HG03457 (cell line): ENCODE data around the gene PLPP1.
A peak's percentile ranks its signal among the peaks of the same experiment; 100 is the strongest.

Experiments used
- ATAC-seq: cut with Tn5 transposase; IDR thresholded peaks from one replicate; pipeline ENCODE4 v1.9.1; 2021; ENCODE audit warnings: moderate number of reproducible peaks; ENCODE audit not compliant: unreplicated experiment

Gene PLPP1

DNA sequence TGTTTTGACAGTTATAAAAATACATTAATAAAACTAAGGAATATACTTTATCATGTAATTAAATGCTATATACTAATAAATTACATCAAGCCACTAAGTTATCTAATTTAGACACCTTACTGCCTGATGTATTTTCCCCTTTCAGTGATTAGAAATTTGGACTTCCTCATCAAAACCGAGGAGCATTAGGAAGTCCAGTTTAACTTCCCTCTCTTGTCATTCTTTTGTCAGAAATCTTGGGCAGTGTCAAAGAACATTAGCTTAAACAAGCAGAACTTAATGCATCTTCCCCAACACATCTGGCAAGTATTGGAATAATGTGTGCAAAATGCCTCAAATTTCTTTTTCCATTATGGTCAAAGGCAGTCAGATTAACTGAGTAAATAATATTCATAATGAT is 81.6 kb downstream of the PLPP1 start:
- ATAC-seq = no peak

DNA sequence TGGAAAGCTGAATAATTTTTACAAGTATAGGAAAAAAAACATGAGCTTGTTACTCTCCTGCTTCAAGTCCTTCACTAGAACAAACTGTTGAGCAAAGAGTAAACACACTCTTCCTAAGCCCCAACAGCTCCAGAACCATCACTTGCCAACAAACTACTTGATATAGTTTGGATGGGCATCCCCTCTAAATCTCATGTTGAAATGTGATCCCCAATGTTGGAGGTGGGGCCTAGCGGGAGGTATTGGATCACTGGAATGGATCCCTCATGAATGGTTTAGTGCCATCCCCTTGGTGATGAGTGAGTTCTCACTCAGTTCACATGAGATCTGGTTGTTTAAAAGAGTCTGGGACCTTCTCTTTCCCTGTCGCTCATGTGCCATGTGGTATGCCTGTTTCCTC is 82.8 kb downstream of the PLPP1 start:
- no peak for ATAC-seq

DNA sequence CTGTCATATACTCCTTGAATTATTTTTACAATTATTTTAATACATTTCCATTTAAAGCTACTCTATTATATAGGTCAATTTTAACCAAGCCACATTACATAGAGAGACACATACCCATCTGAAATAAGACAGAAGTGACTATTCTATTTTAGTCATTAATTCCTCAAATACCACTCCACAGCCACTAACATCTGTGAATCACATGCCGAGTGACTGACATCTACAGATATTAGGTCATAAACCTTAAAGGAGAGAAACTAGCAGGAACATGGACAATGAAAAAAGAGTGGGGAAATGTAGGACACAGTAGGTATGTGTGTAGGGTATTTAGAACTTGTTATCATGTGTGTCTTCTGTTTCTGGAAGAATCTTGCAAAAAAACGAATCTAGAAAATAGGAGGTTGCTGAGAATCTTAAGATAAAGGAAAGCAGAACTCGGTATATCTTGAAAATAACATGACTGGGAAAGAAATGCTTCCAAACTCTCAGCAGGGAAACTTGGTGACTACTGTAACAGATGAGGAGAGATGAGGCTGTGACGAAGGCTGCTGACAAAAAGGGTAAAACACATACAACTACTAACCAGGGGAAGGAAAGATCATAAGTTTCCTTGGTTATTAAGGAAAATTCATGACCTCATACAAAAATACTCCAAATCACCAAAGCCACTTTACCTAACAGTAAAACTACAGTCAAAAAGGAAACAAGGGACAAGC is 84.6 kb downstream of the PLPP1 start:
- ATAC-seq = no peak

DNA sequence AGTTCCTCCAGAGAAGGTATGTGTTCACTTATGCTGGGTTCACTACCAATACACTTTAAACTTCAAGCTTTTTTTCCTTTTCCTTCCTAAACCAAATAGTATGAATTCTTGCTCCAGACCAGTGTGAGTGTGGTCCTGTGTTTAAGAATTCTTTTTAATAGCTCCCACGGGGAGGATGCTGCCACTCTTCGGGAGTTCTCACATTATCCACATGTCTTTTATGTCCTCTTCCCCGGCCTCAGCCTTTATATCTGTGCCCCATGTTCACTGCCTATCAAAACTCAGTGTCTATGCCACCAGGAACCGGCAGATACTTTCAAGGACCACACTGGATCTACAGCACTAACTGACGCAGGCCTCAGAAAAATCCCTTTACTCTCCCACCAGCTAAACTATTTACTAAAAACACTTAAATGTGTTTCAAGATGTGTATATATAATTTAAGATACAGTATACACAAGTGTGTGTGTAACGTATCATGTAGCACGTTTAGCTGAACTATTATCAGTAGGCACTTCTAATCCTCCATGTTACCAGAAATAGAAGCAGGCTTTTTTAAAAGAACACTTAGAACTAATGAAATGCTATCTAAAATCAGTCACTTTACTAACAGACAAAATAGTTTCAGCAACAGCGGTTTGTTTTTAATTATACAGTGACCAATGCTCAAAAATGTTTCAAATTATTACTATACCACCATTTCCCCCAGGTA is 88.0 kb downstream of the PLPP1 start:
- no peak for ATAC-seq

DNA sequence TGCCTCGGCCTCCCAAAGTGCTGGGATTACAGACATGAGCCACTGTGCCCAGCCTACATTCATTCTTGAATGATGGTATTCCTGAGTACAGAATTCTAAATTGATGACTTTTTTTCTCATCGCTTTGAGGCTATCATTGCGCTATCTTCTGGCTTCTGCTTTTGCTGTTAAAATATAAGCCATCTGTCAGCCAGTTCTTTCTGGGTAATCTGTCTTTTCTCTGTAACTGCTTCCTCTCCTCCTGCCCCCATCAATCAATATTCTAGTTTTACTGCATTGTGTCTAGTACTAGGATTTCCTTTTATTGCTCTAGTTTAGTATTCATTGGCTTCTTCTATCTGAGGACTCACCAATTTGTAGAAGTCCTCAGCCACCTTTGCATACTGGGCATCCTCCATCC is 89.0 kb downstream of the PLPP1 start:
- no peak for ATAC-seq

DNA sequence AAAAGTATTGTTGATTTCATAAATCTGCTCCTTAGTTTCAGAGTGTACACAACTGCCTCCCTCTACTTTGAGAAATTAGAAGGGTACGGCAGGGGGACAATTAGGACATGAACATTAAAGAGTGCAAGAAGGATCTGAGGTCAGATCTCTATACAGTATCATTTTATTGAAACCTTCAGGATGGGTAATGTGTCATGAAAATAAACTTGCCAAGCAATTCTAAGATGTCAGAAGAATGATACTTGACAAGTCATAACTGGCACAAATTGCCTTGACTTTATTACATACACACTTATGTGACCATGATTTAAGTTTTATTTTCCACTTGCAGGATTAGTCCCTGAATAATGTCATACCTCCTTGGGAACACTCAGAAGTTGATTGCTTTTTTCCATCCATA is 92.8 kb downstream of the PLPP1 start:
- no peak for ATAC-seq

DNA sequence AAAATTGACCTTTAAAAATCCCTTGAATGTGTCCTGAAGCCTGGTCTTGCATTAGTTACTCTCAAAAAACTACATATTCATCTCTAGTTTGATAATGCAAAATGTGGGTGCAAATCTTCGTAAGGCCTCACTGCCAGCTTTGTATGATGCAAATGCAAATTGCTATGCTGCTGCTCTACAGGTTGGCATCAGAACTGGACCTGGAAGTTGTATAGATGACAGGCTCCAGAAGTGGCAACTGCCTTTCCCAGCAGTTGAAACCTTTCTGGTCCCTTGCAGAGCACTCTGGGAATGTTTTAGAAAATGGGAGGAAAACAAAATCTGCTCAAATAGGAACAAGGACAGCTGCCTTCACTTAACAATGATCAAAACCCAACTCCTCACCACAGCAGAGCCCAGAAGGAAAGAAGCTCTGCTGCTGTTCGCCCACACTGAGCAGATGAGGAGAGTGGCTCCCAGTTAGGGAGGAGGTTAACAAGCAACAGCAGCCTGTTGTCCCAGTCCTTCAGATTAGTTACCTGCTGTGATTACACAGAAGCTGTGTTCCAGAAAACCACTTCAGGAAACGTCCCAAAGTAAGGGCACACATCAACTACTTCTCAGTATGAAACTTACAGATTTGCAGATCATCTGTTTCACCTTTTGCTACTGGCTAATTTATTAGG is 93.5 kb downstream of the PLPP1 start:
- no peak for ATAC-seq

DNA sequence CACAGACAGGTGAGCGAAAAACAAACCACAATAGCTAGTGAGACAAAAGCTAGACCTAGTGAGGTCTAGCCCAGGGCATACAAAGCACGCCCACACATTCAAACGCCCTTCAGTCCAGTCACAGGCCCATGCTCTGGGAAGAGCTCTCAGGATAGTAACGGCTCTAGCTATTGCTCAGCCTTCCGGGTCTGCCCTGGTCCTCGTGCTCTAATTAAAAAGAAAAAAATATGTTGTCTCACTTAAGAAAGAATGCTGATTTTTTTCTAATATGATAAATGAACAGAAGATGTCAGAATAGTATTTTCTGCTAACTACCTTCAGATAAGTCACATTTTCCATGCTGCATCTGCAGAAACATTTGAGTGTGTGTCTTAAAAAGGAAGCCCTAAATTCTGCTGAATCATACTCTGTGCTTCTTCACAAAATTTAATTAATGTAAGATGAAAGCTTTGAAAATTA is 94.5 kb downstream of the PLPP1 start:
- no peak for ATAC-seq

DNA sequence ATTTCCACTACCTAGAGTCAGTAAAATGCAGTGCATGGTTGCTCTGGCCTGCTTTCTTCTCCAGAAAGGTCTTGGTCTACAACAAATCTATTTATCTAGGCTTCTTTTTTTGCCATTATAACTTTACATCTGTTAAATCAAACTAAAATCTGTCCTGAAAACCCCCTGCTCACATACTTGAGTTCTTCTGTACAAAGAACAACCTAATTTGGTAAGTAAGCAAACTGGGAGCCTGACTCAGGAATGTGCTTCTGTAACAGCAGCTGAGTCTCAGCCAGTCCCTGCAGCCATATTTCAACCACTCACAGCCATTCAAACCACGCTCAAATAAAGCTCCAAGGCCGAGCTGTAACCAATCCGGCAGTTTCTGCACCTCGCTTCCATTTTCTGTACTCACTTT is 95.8 kb downstream of the PLPP1 start:
- no peak for ATAC-seq

DNA sequence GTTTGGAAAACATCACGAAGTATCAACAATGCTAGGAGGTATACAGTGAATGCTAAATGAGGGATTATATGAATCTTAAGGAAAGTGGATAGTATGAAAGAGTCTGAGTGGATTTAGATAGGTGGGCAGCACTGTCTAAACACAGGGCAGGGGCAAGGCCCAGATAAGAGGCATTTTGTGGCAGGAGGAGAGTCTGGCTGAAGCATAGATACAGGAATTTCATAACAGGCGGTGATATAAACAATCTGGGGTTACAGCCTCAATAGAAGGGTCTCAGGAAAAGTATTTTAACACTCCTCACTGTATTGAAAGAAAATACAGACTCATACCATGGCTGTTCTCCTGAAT is 96.9 kb downstream of the PLPP1 start:
- ATAC-seq = no peak

DNA sequence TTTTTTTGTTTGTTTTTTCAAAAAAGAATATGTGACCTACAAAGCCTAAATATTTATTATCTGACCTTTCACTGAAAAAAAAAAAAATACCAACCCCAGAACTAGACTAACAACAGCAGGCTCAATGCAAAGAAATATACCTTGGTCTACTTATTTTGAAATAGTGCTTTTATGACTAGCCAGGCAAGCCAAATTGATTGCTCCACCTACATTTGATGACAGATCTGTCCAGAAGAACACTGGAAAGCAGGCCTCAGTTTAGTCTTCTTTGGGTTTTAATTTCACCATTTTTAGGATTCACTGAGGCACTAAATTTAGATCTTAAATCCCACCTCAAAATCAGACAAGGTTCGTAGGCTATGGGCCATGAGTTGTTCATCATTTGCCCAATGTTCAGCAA is 97.3 kb downstream of the PLPP1 start:
- ATAC-seq = no peak

DNA sequence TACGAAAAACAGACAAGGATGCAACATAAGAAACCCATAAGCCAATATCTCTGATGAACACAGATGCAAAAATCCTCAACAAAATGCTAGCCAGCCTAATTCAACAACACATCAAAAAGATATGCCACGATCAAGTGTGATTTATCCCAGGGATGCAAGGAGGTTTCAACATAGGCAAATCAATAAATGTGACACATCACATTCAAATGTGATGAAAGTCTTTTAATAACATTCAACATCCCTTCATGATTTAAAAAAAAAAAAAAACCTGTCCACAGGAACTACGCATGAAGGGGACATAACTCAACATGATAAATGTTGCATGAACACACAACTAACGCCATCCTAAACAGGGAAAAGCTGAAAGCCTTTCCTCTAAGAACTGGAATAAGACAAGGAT is 102.2 kb downstream of the PLPP1 start:
- ATAC-seq = no peak

DNA sequence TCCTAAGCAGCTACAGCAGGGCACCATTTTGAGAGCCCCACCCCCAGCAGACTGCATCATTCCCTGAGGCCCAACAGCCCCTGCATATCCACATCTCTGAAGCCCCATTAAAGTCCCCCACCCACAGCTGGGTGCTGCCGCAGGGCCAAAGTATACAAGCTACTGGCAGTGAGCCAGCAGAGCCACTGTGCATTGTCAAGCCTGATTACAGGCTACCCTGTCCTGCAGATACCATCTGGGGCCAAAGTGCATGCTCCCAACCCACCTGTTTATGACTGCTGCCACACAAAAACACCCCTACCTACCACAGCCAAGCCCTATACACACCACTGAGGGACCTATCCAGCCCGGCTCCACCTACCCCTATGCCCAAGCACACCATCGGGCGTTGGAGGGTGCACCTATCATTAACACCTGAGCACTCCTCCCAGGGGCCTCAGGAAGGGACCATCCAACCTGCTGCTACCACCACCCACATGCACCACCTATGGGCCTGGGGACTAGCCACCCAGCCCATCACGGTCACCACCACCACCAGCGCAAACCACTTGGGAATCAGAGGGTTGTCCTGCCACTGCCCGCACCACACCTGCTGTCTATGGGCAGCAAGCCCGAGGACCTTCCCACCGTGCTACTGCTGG is 105.0 kb downstream of the PLPP1 start:
- ATAC-seq = no peak

DNA sequence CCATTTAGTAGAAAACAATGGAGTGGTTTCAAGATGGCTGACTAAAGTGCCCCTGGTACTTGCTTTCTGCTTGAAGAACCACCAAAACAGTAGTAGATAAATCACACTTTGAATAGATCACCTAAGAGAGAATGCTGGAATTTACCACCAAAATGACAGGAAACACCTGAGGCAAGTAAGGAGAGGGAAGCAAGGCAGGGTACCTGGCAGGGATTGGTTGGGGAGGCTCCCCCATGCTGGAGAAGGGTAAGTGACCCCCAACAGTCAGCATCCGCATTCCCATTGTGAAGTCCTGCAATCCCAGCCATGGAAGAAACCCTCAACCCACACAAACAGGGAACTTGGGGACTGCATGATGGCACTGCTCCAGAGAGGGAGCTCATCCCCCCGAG is 105.5 kb downstream of the PLPP1 start:
- no peak for ATAC-seq

DNA sequence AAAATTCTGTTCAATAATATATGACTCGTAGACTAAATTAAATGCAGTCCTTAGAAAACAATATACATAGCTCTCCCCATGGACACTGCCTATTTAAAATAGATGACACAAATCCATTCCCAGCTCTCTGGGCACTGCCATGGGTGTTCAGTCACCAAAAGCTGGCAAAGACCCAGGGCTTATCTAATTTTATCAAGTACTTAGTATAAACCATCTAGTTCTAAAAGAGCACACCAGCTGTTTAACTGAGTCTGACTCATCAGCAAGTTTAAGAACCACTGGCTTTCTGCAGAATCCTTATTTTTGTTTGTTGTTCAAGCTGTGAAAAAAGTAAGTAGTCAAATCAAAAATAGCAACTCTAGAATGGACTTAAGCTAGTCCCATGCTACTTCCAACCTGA is 107.6 kb downstream of the PLPP1 start:
- ATAC-seq = no peak

DNA sequence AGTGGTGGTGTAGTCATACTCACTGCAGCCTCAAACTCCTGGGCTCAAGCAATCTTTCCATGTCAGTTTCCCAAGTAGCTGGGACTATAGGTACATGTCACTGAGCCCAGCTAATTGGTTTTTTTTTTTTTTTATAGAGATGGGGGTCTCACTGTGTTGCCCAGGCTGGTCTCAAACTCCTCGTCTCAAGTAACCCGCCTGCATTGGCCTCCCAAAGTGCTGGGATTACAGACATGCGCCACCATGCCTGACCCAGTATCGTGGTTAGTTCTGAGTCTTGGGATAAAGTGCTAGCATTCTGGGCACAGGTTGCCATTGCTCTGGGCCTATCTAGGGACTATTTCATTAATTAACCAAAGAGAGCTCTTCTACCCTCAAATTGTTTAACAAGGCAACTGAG is 108.3 kb downstream of the PLPP1 start:
- no peak for ATAC-seq

DNA sequence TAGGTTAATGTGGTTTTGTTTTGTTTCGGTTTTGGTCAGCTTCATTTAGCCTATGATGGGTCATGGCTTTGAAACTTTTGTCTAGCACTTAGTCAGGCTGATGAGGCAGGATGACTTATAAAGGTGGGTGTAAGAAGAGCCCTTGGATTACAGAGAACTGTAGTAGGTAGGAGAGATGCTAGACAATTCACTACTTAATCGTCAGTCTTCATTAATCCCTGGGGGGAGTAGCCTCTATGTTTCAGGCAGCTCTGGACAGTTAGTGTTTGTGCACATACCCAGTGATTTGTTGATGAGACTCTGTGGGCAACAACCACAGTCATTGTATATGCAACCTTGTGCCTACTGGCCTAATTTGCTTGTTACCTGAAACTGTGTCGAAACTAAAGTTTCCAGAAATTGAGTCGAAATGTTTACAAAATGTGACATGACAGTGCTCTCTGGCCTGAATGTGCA is 113.7 kb downstream of the PLPP1 start:
- ATAC-seq = peak; percentile 66

DNA sequence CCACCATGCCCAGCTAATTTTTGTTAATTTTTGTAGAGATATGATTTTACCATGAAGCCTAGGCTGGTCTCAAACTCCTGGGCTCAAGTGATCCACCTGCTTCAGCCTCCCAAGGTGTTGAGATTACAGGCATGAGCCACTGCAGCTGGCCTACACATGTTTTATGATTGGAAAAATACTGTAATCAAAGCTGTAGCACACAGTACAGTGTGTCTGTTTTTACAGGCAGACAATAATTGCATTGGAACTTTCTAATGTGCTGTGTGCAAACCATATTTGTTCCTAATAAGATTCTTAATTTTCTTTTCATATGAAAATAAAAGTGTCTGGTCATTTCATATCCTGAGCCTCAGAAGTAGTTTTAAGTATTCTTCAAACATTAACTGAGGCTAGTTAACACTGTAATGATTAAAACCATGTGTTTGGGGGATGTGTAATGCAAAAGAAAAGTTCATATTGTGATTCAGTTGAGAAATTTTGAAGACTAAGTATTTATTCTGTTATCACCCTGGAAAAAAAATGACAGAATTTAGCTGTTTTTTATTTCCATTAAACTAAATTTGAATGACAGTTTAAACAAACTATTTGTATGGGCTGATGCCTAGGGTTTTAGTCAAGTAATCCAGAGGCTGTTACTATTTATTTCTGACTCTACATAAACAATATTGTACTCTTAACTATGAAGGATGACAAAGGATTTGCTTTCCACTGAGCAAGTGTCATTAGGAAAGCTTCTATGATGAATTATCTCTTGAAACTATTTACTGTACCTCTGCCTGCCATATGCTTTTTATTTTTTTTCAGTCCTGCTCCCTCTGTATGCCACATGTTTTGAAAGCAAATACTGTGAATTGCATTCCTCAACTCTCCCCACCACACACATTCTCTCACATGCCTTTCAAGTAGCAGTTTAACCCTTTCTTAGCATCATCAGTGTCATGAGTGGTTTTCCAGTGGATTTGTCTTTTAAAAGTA is 115.5 kb downstream of the PLPP1 start:
- no peak for ATAC-seq

DNA sequence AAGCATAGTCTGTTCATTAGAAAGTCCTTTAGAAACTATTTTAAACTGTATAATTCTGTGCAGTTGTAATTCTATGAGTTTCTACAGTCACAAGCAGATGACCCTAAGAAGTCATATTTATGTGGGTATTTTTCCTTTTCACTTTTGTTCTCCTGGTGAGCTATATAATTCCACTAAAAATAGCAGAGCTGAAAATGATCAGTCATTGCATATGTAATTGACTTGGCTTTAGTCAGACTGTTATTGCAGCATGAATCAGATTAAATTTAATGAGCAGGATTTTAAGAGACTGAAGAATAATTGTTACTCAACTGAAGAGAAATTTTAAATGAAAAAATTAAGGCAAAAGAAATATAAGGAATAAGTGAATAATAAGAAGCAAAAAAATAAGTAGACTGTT is 118.5 kb downstream of the PLPP1 start:
- ATAC-seq = no peak

DNA sequence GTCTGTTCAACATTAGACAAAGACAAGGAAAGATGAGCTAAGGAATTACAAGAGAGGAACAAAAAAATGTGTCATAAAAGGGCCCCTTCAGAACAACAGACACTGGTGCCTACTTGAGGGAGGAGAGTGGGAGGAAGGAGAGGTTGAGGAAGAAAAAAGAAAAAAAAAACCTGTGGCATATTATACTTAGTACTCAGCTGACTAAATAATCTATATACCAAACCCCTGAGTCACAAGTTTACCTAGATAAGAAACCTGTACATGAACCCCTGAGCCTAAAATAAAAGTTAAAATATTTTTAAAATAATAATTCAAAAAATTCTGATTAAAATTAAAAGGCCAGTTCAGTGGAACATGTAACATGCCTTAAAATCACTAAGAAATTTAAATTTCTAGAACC is 119.7 kb downstream of the PLPP1 start:
- no peak for ATAC-seq

DNA sequence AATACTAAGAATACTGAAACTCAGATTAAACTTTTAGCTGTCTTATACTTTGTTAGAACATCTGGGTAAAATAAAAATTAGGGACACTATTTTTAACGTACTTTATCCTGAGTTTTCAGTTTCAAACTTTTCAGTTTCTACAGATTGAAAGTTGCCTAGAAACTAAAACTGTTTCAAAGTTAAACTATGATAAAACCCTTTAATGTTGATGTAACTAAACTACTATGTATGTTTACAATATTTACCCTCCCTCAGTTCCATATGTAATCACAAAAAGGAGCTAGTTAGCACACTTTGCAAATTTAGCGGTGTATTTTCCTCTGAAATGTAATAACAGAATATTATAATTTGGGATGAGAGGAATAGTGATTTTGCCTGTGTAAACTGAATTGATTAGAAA is 121.1 kb downstream of the PLPP1 start:
- no peak for ATAC-seq
